Loucy (cell line): ENCODE data around the gene PHF5A.

Experiments
- H2AFZ ChIP-seq: fragments of 200-600 bp; sonication (generic); 2 replicates; pipeline ENCODE4 v1.6.0; 2016; ENCODE audit warnings: antibody characterized with exemption, mild to moderate bottlenecking, low read length, moderate library complexity
- H3F3A ChIP-seq: fragments of 200-600 bp; 2 replicates; pipeline ENCODE4 v1.6.0; 2016; ENCODE audit warnings: antibody characterized with exemption, low read depth, mild to moderate bottlenecking
- H3K27me3 ChIP-seq: fragments of 200-600 bp; sonication (generic); 2 replicates; pipeline ENCODE4 v1.6.1; 2014; ENCODE audit warnings: low read length, mild to moderate bottlenecking; ENCODE audit not compliant: insufficient read depth, poor library complexity, severe bottlenecking
- H3K36me3 ChIP-seq: fragments of 200-600 bp; sonication (generic); 2 replicates; pipeline ENCODE4 v1.6.1; 2016; ENCODE audit warnings: low read length; ENCODE audit not compliant: insufficient read depth
- H3K4me1 ChIP-seq: fragments of 200-600 bp; sonication (generic); 2 replicates; pipeline ENCODE4 v1.5.1; 2014; ENCODE audit warnings: low read length, mild to moderate bottlenecking; ENCODE audit not compliant: insufficient read depth, poor library complexity, severe bottlenecking
- H3K4me2 ChIP-seq: fragments of 200-600 bp; sonication (generic); 2 replicates; pipeline ENCODE4 v1.6.0; 2014; ENCODE audit warnings: antibody characterized with exemption, low read length, low read depth, mild to moderate bottlenecking; ENCODE audit not compliant: poor library complexity, severe bottlenecking
- H3K4me3 ChIP-seq: fragments of 200-600 bp; sonication (generic); 2 replicates; pipeline ENCODE4 v1.5.1; 2014; ENCODE audit warnings: low read length, mild to moderate bottlenecking, mixed read lengths; ENCODE audit not compliant: poor library complexity, severe bottlenecking
- H3K79me2 ChIP-seq: fragments of 200-600 bp; sonication (generic); 2 replicates; pipeline ENCODE4 v1.6.1; 2014; ENCODE audit warnings: low read length; ENCODE audit not compliant: insufficient read depth
- H3K9ac ChIP-seq: fragments of 200-600 bp; sonication (generic); 2 replicates; pipeline ENCODE4 v1.6.0; 2014; ENCODE audit warnings: mild to moderate bottlenecking, low read depth, low read length, moderate library complexity; ENCODE audit not compliant: poor library complexity, severe bottlenecking
- H3K9me2 ChIP-seq: fragments of 200-600 bp; sonication (generic); replicated peaks from 2 replicates; pipeline ENCODE4 v1.6.1; 2016; ENCODE audit warnings: low read depth, low read length, mixed read lengths
- H3K9me3 ChIP-seq: fragments of 200-600 bp; sonication (generic); 2 replicates; pipeline ENCODE4 v1.6.1; 2014; ENCODE audit warnings: mild to moderate bottlenecking, antibody characterized with exemption, low read length, low read depth; ENCODE audit not compliant: insufficient read depth
- H4K20me1 ChIP-seq: fragments of 200-600 bp; sonication (generic); 2 replicates; pipeline ENCODE4 v1.6.0; 2014; ENCODE audit warnings: antibody characterized with exemption, low read length, mild to moderate bottlenecking; ENCODE audit not compliant: insufficient read depth, poor library complexity, severe bottlenecking
- CTCF ChIP-seq: fragments of 200-600 bp; sonication (generic); conservative IDR thresholded peaks from 2 replicates; pipeline ENCODE4 v1.5.1; 2014; ENCODE audit warnings: mild to moderate bottlenecking, antibody characterized with exemption, low read length
- EZH2phosphoT487 ChIP-seq: fragments of 200-600 bp; IDR thresholded peaks from 2 replicates; pipeline ENCODE4 v1.6.1; 2018; ENCODE audit warnings: antibody characterized with exemption, mild to moderate bottlenecking, moderate library complexity, borderline replicate concordance

Gene PHF5A

GRCh38 chr22:41480397-41480735 is 11.9 kb upstream of the PHF5A start:
- H3K9me2 ChIP-seq = no peaks in the 10 kb centered on the region
- no peak overlapping the region for H2AFZ ChIP-seq
- no peak overlapping the region for H3K4me2 ChIP-seq
- H4K20me1 ChIP-seq = peaks cover 8% of the 10 kb centered on the region
- no peak overlapping the region for H3K9ac ChIP-seq
- H3K79me2 ChIP-seq = peaks cover 79% of the 10 kb centered on the region
- no peak for TF ChIP-seq EZH2phosphoT487
- TF ChIP-seq CTCF = no peak
- H3K4me3 ChIP-seq = no peak overlapping the region
- H3K27me3 ChIP-seq = no peaks in the 10 kb centered on the region
- H3K9me3 ChIP-seq = no peaks in the 10 kb centered on the region
- no peaks in the 10 kb centered on the region for H3F3A ChIP-seq
- no peaks in the 10 kb centered on the region for H3K4me1 ChIP-seq
- no peaks in the 10 kb centered on the region for H3K36me3 ChIP-seq

GRCh38 chr22:41479671-41480396 is 11.3 kb upstream of the PHF5A start:
- Histone ChIP-seq H3K4me1 (no peaks in the 10 kb centered on the region), H3K9me2 (no peaks in the 10 kb centered on the region), H3K9me3 (no peaks in the 10 kb centered on the region), H4K20me1 (peaks cover 8% of the 10 kb centered on the region), H3K4me2 (no peak overlapping the region), H3K27me3 (no peaks in the 10 kb centered on the region), H3F3A (no peaks in the 10 kb centered on the region), H3K36me3 (no peaks in the 10 kb centered on the region), H3K9ac (no peak overlapping the region), H3K79me2 (peaks cover 83% of the 10 kb centered on the region), H2AFZ (no peak overlapping the region), H3K4me3 (no peak overlapping the region)
- no peak for TF ChIP-seq CTCF
- TF ChIP-seq EZH2phosphoT487 = no peak

GRCh38 chr22:41478891-41479521 is 10.5 kb upstream of the PHF5A start:
- H3K79me2 ChIP-seq = peaks cover 80% of the 10 kb centered on the region
- no peak overlapping the region for H2AFZ ChIP-seq
- H3K4me3 ChIP-seq = no peak overlapping the region
- no peaks in the 10 kb centered on the region for H3K9me2 ChIP-seq
- H4K20me1 ChIP-seq = peaks cover 8% of the 10 kb centered on the region
- H3K27me3 ChIP-seq = no peaks in the 10 kb centered on the region
- H3K36me3 ChIP-seq = no peaks in the 10 kb centered on the region
- TF ChIP-seq CTCF (no peak), EZH2phosphoT487 (no peak)
- no peaks in the 10 kb centered on the region for H3K4me1 ChIP-seq
- H3K4me2 ChIP-seq = no peak overlapping the region
- no peaks in the 10 kb centered on the region for H3F3A ChIP-seq
- H3K9me3 ChIP-seq = no peaks in the 10 kb centered on the region
- no peak overlapping the region for H3K9ac ChIP-seq
